GM06990 (cell line): ENCODE results near the gene EIF4G3.

ENCODE experiments used
- DNase-seq: peaks from one replicate; pipeline ENCODE4 v3.0.0-alpha.2; 2011; ENCODE audit not compliant: insufficient read length; ENCODE audit errors: extremely low read depth
- H3K27me3 ChIP-seq: replicated peaks from 2 replicates; pipeline ENCODE4 v1.6.0; 2011; ENCODE audit warnings: low read length; ENCODE audit not compliant: control insufficient read depth, insufficient read depth
- H3K36me3 ChIP-seq: 2 replicates; pipeline ENCODE4 v1.5.1; 2011; ENCODE audit warnings: low read length; ENCODE audit not compliant: control insufficient read depth, insufficient read depth
- H3K4me3 ChIP-seq: replicated peaks from 2 replicates; pipeline ENCODE4 v1.5.1; 2011; ENCODE audit warnings: low read depth, mild to moderate bottlenecking, control low read depth, low read length
- CTCF ChIP-seq: IDR thresholded peaks from 2 replicates; pipeline ENCODE4 v1.5.1; 2011; ENCODE audit warnings: low read length, control low read depth, mild to moderate bottlenecking, inconsistent platforms; ENCODE audit not compliant: insufficient read depth, poor library complexity, severe bottlenecking

Gene EIF4G3

DNA sequence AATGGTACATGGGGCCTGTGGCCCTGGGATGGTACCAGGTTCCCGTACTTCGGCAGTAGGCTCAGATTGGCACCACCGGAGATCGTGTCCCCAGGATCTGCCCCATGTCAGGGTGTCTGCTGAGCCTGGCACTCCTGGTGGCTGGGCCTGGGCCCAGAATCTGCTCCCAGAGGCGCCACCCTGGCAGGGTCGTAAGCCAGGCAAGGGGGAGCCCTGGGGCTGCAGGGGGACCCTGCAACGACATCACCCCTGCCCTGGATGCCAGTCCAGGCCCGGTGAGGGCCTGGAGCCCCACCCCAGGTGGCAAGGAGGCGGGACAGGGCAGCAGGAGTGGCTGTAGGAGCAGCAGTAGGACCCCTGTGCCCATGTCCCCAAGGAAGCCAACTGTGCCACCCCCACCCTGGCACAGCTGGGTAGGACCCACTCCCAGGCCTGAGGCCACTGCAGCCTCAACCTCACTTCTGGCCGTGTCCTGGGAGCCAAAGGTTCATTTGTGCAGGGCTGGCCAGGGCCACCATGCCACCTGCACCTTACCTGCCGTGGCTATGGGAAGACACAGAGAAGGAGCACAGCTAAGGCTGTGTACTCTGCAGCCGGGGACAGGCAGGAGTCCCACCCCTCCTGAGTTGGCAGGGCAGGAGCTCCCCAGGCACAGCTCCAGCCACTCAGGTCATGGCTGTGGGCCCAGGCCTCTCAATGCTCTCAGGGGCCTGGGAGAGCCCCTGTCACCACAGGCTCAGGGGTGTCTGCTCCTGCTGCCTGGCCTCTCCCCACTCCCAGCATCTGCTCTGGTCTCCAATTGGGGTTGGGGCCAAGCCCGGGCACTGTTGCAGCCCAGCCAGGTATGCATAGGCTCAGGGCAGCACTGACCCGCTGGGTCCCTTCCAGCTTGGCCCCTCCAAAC lies 141.7 kb downstream of the EIF4G3 start:
- no peak for DNase-seq
- H3K27me3 ChIP-seq = no peaks in the 10 kb centered on the region

DNA sequence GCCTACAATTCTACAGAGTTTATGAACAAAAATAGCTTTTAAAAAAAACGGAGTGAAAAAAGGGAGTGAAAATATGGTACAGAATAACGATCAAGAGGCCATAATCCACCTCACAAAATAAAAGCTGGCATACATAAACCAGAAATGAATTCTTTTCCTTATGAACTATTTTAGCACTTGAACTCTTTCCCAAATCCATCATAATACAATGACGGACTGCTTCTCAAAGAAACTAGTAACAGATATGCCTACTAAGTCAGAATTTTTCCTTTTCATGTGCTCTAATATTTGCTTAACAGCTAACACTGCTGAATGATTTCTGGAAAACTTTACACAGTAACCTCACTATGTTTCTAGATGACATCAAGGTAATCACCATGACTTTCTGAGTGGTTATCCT lies 144.0 kb downstream of the EIF4G3 start:
- no peak for DNase-seq
- no peak for TF ChIP-seq CTCF
- H3K4me3 ChIP-seq = no peak overlapping the region
- H3K27me3 ChIP-seq = no peaks in the 10 kb centered on the region
- peaks cover 6% of the 10 kb centered on the region for H3K36me3 ChIP-seq

More for the DNA sequence above, 141.7 kb downstream of the EIF4G3 start:
- peaks cover 6% of the 10 kb centered on the region for H3K36me3 ChIP-seq
- no peak overlapping the region for H3K4me3 ChIP-seq
- TF ChIP-seq CTCF = no peak

DNA sequence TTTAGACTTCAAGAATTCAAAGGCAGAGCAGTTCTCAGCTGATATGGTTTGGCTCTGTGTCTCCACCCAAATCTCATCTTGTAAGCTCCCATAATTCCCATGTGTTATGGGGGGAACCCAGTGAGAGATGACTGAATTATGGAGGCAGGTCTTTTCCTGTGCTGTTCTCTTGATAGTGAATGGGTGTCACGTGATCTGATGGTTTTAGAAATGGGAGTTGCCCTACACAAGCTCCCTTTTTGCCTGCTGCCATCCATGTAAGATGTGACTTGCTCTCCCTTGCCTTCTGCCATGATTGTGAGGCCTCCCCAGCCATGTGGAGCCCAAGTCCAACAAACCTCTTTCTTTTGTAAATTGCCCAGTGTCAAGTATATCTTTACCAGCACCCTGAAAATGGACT lies 146.5 kb downstream of the EIF4G3 start:
- Histone ChIP-seq H3K27me3 (no peaks in the 10 kb centered on the region), H3K4me3 (no peak overlapping the region), H3K36me3 (peaks cover 2% of the 10 kb centered on the region; the same call in 1 of the 2 replicates)
- no peak for TF ChIP-seq CTCF
- no peak for DNase-seq

GRCh38 chr1:21028520-21029145 lies 148.1 kb downstream of the EIF4G3 start:
- no peak overlapping the region for H3K4me3 ChIP-seq
- H3K36me3 ChIP-seq = no peaks in the 10 kb centered on the region; the same call in 1 of the 2 replicates
- DNase-seq = no peak
- no peak for TF ChIP-seq CTCF
- no peaks in the 10 kb centered on the region for H3K27me3 ChIP-seq

- no peak overlapping the region for H3K4me3 ChIP-seq
- TF ChIP-seq CTCF = no peak
- no peak for DNase-seq
- H3K36me3 ChIP-seq = no peaks in the 10 kb centered on the region; the same call in 1 of the 2 replicates
- no peaks in the 10 kb centered on the region for H3K27me3 ChIP-seq
Observed at GRCh38 chr1:21027805-21028204, 148.9 kb downstream of the EIF4G3 start.
